Spleen (tissue), 7 donors: ENCODE data around the gene GRB10.

Experiments
- CTCF ChIP-seq, 11 experiments: fragments of 200-600 bp in 7 of 11; fragments of 450-650 bp in 4 of 11; sonication (generic) in 4 of 11; IDR thresholded peaks in 8 of 11; conservative IDR thresholded peaks in 3 of 11; 1 replicate in 7 of 11; 2 replicates in 4 of 11; pipeline versions ENCODE4 v1.4.0 to v1.8.0; 2016 to 2021; ENCODE audit warnings: antibody characterized with exemption in 11 of 11, inconsistent platforms in 4 of 11, mild to moderate bottlenecking in 1 of 11
- POLR2A ChIP-seq, 3 donors: fragments of 450-650 bp; IDR thresholded peaks; one replicate each; pipeline ENCODE4 v1.5.1; 2017; ENCODE audit warnings: antibody characterized with exemption in 3 of 3, mild to moderate bottlenecking in 1 of 3
- POLR2AphosphoS5 ChIP-seq, 3 donors: sonication (generic); formaldehyde crosslinking; IDR thresholded peaks; one replicate each; pipeline ENCODE4 v1.5.1; 2017; ENCODE audit warnings: antibody characterized with exemption in 3 of 3
- donor health status: DM: no; HTN: no; CAD: no; lungs with moderate emphysema.
- donor health status: DM: no; HTN: no; CAD: no.
- donor health status: DM: no; HTN: no; CAD: no.

GRCh38 chr7:50676740-50677637 lies 105.7 kb downstream of the GRB10 start:
- TF ChIP-seq CTCF (IDR thresholded peaks at IDR 0.05 in 8 of 11, conservative IDR thresholded peaks at IDR 0.05 in 3 of 11) = no peak
- TF ChIP-seq POLR2A (IDR thresholded peaks at IDR 0.05) = no peak
- no peak for TF ChIP-seq POLR2AphosphoS5 (IDR thresholded peaks at IDR 0.05)
